Psoas muscle (tissue), 8 donors: ENCODE results near the gene LRP1B. TPM values are rescaled to one million over a fixed set of nuclear protein-coding genes. Genes with fewer than 3 reads are reported as not detected.

Experiments
- ATAC-seq, 4 donors: fragments of 200-7000 bp; cut with Tn5 transposase; one replicate each; pipeline ENCODE4 v1.9.1; 2020; ENCODE audit warnings: moderate library complexity in 3 of 4, mild to moderate bottlenecking in 2 of 4
- DNase-seq, 2 donors: peaks; one replicate each; pipeline ENCODE4 v3.0.0-alpha.2; 2020
- H3K27ac ChIP-seq: fragments of 200-600 bp; one replicate; pipeline ENCODE4 v1.8.0; 2022
- H3K27me3 ChIP-seq, 3 donors: fragments of 200-600 bp in 1 of 3; one replicate each; pipeline versions ENCODE4 v1.6.1 to v1.8.0; 2013 to 2022; ENCODE audit warnings: low read length in 2 of 3, mild to moderate bottlenecking in 2 of 3, moderate library complexity in 1 of 3; ENCODE audit not compliant: insufficient read depth in 3 of 3
- H3K36me3 ChIP-seq, 2 donors: fragments of 200-600 bp in 1 of 2; one replicate each; pipeline versions ENCODE4 v1.6.1 to v1.8.0; 2013 to 2022; ENCODE audit warnings: low read depth in 1 of 2, mild to moderate bottlenecking in 1 of 2, moderate library complexity in 1 of 2; ENCODE audit not compliant: insufficient read depth in 1 of 2
- H3K4me1 ChIP-seq: fragments of 200-600 bp; one replicate; pipeline ENCODE4 v1.8.0; 2022
- H3K4me3 ChIP-seq: fragments of 200-600 bp; one replicate; pipeline ENCODE4 v1.8.0; 2022; ENCODE audit warnings: mild to moderate bottlenecking
- H3K9me3 ChIP-seq: fragments of 200-600 bp; one replicate; pipeline ENCODE4 v1.8.0; 2022
- CTCF ChIP-seq: fragments of 200-600 bp; IDR thresholded peaks from one replicate; pipeline ENCODE4 v1.8.0; 2022; ENCODE audit warnings: antibody characterized with exemption
- WGBS, 3 donors: extraction: QIAGEN DNeasy Blood & Tissue Kit; methylation state at CpG; one replicate each; pipeline versions ENCODE4 v1.1.6 to v1.1.7; 2013; 5-methylcytosine and 5-hydroxymethylcytosine counted together
- intact Hi-C, 2 donors: fragments of 100-400 bp; cut with DNase I; formaldehyde crosslinking; loops; one replicate each; pipeline versions ENCODE4 v1.11.0 to v1.14.2; 2022
- polyA plus RNA-seq, 3 donors: library from polyadenylated mRNA; stranded (reverse); fragments of 200-250 nt; gene quantifications; one replicate each; pipeline ENCODE4 v1.2.3, GENCODE V29; 2013
- total RNA-seq, 4 donors: library from RNA; stranded (reverse); fragmentation: NEBNext Ultra II Directional in 2 of 4; extraction: Animal tissue kit (Norgen Biotek cat#: 25700) in 2 of 4; gene quantifications; one replicate each; pipeline versions ENCODE4 v1.2.1 to v1.2.4, GENCODE V29; 2021 to 2023
- donor health status: healthy with polysubstance abuse.
- donor health status: DM: no; HTN: no; CAD: no; lungs with moderate emphysema.
- donor health status: Bipolar disorder and iron deficiency.
- donor health status: healthy.
- donor health status: DM: yes; HTN: yes; CAD: no.
- donor health status: DM: no; HTN: no; CAD: no.
- donor health status: DM: no; HTN: no; CAD: no.
- donor health status: DM: yes; HTN: yes; CAD: no.

Gene LRP1B
- total and polyA plus RNA-seq, 7 donors, result 0.33 to 3.3 (median 0.95) TPM

GRCh38 chr2:141888987-141889555 lies 241.7 kb downstream of the LRP1B start:
- Histone ChIP-seq H3K27me3 (no peaks in the 10 kb centered on the region), H3K4me3 (no peak overlapping the region), H3K9me3 (no peaks in the 10 kb centered on the region), H3K4me1 (no peaks in the 10 kb centered on the region), H3K36me3 (no peaks in the 10 kb centered on the region), H3K27ac (no peak overlapping the region)
- 62 to 78% (median 69%) methylated on average over 1 of the region's 1 CpG for WGBS, 3 donors
- TF ChIP-seq CTCF, result no peak
- ATAC-seq (no peak), DNase-seq (no peak)
- intact Hi-C loops, result no loop called here

DNA sequence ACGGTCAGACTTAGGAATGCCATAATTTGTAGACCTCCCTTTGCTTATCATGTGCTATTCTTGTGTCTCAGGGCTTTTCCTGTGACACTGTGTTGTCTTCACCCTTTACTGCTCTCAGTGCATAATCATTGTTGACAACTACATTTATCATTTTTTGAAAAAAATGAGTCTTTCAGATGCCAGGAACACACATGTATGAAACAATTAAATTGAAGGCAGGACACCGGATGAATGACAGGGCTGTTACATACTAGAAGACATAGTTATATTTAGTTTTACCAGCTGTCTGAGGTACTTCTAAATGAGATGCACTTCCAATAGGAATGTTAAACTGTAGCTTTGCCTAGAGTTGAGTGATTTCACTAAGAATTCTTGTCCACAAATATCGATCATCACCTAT lies 243.5 kb downstream of the LRP1B start:
- TF ChIP-seq CTCF, result no peak
- Histone ChIP-seq H3K9me3 (no peaks in the 10 kb centered on the region), H3K27me3 (no peaks in the 10 kb centered on the region), H3K4me1 (no peaks in the 10 kb centered on the region), H3K4me3 (no peak overlapping the region), H3K27ac (no peak overlapping the region), H3K36me3 (no peaks in the 10 kb centered on the region)
- WGBS, 3 donors, result 87 to 92% (median 90%) methylated on average over 3 of the region's 3 CpGs
- no peak for DNase-seq
- ATAC-seq, result no peak
- intact Hi-C loops, result no loop called here

GRCh38 chr2:141878016-141878415 lies 252.8 kb downstream of the LRP1B start:
- Histone ChIP-seq H3K27ac (no peak overlapping the region), H3K9me3 (no peaks in the 10 kb centered on the region), H3K4me3 (no peak overlapping the region), H3K27me3 (no peaks in the 10 kb centered on the region), H3K36me3 (no peaks in the 10 kb centered on the region), H3K4me1 (no peaks in the 10 kb centered on the region)
- ATAC-seq (no peak), DNase-seq (no peak)
- intact Hi-C loops, result no loop called here
- TF ChIP-seq CTCF, result no peak
- 40 to 51% (median 44%) methylated on average over 1 of the region's 1 CpG for WGBS, 3 donors

- Histone ChIP-seq H3K27ac (no peak overlapping the region), H3K36me3 (no peaks in the 10 kb centered on the region), H3K9me3 (peaks cover 4% of the 10 kb centered on the region), H3K4me3 (no peak overlapping the region), H3K27me3 (no peaks in the 10 kb centered on the region), H3K4me1 (no peaks in the 10 kb centered on the region)
- ATAC-seq (no peak), DNase-seq (no peak)
- 50 to 59% (median 56%) methylated on average over 3 of the region's 3 CpGs for WGBS, 3 donors
- intact Hi-C loops, result no loop called here
- no peak for TF ChIP-seq CTCF
Observed at GRCh38 chr2:141871913-141872634, 258.7 kb downstream of the LRP1B start.
